A673 (cell line): ENCODE results near the gene NSUN2.

Source experiments
- EZH2 ChIP-seq: fragments of 200-600 bp; sonication (generic); IDR thresholded peaks from 2 replicates; pipeline ENCODE4 v1.6.1; 2017; ENCODE audit warnings: borderline replicate concordance, low read depth, mild to moderate bottlenecking, mixed read lengths, antibody characterized with exemption, low read length; ENCODE audit not compliant: poor library complexity, severe bottlenecking
- TF ChIP-seq, protein P1 (sequence below): fragments of 300-800, 200-600 bp; sonication (generic); conservative IDR thresholded peaks from 2 replicates; pipeline ENCODE4 v1.5.1; 2017; ENCODE audit warnings: low read depth, mild to moderate bottlenecking, antibody characterized with exemption, low read length, moderate library complexity, mixed read lengths

- TF ChIP-seq, protein P1, sequence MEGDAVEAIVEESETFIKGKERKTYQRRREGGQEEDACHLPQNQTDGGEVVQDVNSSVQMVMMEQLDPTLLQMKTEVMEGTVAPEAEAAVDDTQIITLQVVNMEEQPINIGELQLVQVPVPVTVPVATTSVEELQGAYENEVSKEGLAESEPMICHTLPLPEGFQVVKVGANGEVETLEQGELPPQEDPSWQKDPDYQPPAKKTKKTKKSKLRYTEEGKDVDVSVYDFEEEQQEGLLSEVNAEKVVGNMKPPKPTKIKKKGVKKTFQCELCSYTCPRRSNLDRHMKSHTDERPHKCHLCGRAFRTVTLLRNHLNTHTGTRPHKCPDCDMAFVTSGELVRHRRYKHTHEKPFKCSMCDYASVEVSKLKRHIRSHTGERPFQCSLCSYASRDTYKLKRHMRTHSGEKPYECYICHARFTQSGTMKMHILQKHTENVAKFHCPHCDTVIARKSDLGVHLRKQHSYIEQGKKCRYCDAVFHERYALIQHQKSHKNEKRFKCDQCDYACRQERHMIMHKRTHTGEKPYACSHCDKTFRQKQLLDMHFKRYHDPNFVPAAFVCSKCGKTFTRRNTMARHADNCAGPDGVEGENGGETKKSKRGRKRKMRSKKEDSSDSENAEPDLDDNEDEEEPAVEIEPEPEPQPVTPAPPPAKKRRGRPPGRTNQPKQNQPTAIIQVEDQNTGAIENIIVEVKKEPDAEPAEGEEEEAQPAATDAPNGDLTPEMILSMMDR: no peak
- TF ChIP-seq EZH2: no peak
These were observed 43.9 kb upstream of the NSUN2 start for GRCh38 chr5:6676702-6677101.
